Prostate gland (tissue), 2 donors: ENCODE measurements around the gene C5orf52. TPM values are rescaled to one million over a fixed set of nuclear protein-coding genes. Genes with fewer than 3 reads are reported as not detected.

ENCODE experiments used
- DNase-seq: peaks from one replicate; pipeline ENCODE4 v3.0.0-alpha.2; 2019; ENCODE audit warnings: low spot score
- H3K27ac ChIP-seq, 2 donors: fragments of 200-600 bp; sonication (generic); 2 replicates each; pipeline ENCODE4 v1.5.1; 2017 to 2019
- H3K27me3 ChIP-seq: fragments of 200-600 bp; sonication (generic); replicated peaks from 2 replicates; pipeline ENCODE4 v1.5.1; 2019; ENCODE audit not compliant: insufficient read depth
- H3K36me3 ChIP-seq, 2 donors: fragments of 200-600 bp; sonication (generic); 1 replicate in 1 of 2; 2 replicates in 1 of 2; pipeline versions ENCODE4 v1.5.1 to v1.8.1; 2017 to 2019
- H3K4me1 ChIP-seq: fragments of 200-600 bp; sonication (generic); replicated peaks from 2 replicates; pipeline ENCODE4 v1.5.1; 2019
- H3K4me3 ChIP-seq, 2 donors: fragments of 200-600 bp; sonication (generic); 2 replicates each; pipeline ENCODE4 v1.5.1; 2017 to 2019
- H3K9me3 ChIP-seq: fragments of 200-600 bp; sonication (generic); 2 replicates; pipeline ENCODE4 v1.5.1; 2017
- POLR2A ChIP-seq: fragments of 450-650 bp; IDR thresholded peaks from one replicate; pipeline ENCODE4 v1.6.1; 2016; ENCODE audit warnings: antibody characterized with exemption, mild to moderate bottlenecking
- POLR2AphosphoS5 ChIP-seq: sonication (generic); formaldehyde crosslinking; IDR thresholded peaks from one replicate; pipeline ENCODE4 v1.6.1; 2017; ENCODE audit warnings: antibody characterized with exemption
- whole genome bisulfite sequencing: methylation state at CpG from one replicate; pipeline ENCODE4 v1.1.5; 2018; 5-methylcytosine and 5-hydroxymethylcytosine counted together
- intact Hi-C: fragments of 100-400 bp; cut with DNase I; formaldehyde crosslinking; loops from one replicate; pipeline ENCODE4 v1.14.2; 2022
- total RNA-seq, 2 donors: library from RNA; depleted of rRNA; stranded (reverse); fragments of >200 nt; gene quantifications; one replicate each; pipeline ENCODE4 v1.1.0, GENCODE V29; 2016
- TF ChIP-seq, protein P1 (sequence below), 4 experiments: fragments of 200-600 bp in 2 of 4; fragments of 450-650 bp in 2 of 4; sonication (generic) in 2 of 4; IDR thresholded peaks; 1 replicate in 3 of 4; 2 replicates in 1 of 4; pipeline ENCODE4 v1.5.1; 2016 to 2019; ENCODE audit warnings: antibody characterized with exemption in 4 of 4, mild to moderate bottlenecking in 2 of 4, moderate library complexity in 2 of 4

The C5orf52 gene
- 1 to 10 TPM in 1 of 2 donors, not detected in 1; 5.9 TPM for total RNA-seq

- Histone ChIP-seq H3K36me3 (no peaks in the 10 kb centered on the region), H3K4me1 (no peaks in the 10 kb centered on the region), H3K27me3 (no peaks in the 10 kb centered on the region), H3K9me3 (no peaks in the 10 kb centered on the region), H3K4me3 (peak within 1 kb of the TSS; percentile 40 to 49), H3K27ac (peak within 1 kb of the TSS; percentile 18 to 45)
- TF ChIP-seq, protein P1, sequence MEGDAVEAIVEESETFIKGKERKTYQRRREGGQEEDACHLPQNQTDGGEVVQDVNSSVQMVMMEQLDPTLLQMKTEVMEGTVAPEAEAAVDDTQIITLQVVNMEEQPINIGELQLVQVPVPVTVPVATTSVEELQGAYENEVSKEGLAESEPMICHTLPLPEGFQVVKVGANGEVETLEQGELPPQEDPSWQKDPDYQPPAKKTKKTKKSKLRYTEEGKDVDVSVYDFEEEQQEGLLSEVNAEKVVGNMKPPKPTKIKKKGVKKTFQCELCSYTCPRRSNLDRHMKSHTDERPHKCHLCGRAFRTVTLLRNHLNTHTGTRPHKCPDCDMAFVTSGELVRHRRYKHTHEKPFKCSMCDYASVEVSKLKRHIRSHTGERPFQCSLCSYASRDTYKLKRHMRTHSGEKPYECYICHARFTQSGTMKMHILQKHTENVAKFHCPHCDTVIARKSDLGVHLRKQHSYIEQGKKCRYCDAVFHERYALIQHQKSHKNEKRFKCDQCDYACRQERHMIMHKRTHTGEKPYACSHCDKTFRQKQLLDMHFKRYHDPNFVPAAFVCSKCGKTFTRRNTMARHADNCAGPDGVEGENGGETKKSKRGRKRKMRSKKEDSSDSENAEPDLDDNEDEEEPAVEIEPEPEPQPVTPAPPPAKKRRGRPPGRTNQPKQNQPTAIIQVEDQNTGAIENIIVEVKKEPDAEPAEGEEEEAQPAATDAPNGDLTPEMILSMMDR (IDR thresholded peaks at IDR 0.05), result no peak
- TF ChIP-seq POLR2AphosphoS5 (peak; percentile 56), POLR2A (no peak)
- intact Hi-C loops, result no loop called here
- WGBS, result 1% methylated on average over 43 of the region's 59 CpGs
- DNase-seq, result peak; percentile 39
Measured at GRCh38 chr5:157670662-157671591, at the start of gene C5orf52. C5orf52 (plus strand) TSS chr5:157671533; CDS start chr5:157671615, 82 bp downstream.

GRCh38 chr5:157624144-157624543 lies 47.2 kb upstream of the C5orf52 start:
- WGBS, result 22% methylated on average over 2 of the region's 2 CpGs
- intact Hi-C loops, result no loop called here
- no peaks in the 10 kb centered on the region for H3K9me3 ChIP-seq
- no peak overlapping the region for H3K27ac ChIP-seq
- H3K4me3 ChIP-seq, result no peak overlapping the region
- DNase-seq, result no peak
- TF ChIP-seq, protein P1 (IDR thresholded peaks at IDR 0.05), result no peak
- TF ChIP-seq POLR2A (no peak), POLR2AphosphoS5 (no peak)
- H3K4me1 ChIP-seq, result no peaks in the 10 kb centered on the region
- no peaks in the 10 kb centered on the region for H3K27me3 ChIP-seq
- H3K36me3 ChIP-seq, result no peaks in the 10 kb centered on the region

GRCh38 chr5:157626831-157627230 lies 44.5 kb upstream of the C5orf52 start:
- TF ChIP-seq, protein P1 (IDR thresholded peaks at IDR 0.05), result no peak
- 93% methylated on average over 6 of the region's 6 CpGs for WGBS
- Histone ChIP-seq H3K4me1 (no peaks in the 10 kb centered on the region), H3K36me3 (no peaks in the 10 kb centered on the region), H3K27me3 (no peaks in the 10 kb centered on the region), H3K4me3 (no peak overlapping the region), H3K27ac (no peak overlapping the region), H3K9me3 (no peaks in the 10 kb centered on the region)
- DNase-seq, result no peak
- intact Hi-C loops, result no loop called here

DNA sequence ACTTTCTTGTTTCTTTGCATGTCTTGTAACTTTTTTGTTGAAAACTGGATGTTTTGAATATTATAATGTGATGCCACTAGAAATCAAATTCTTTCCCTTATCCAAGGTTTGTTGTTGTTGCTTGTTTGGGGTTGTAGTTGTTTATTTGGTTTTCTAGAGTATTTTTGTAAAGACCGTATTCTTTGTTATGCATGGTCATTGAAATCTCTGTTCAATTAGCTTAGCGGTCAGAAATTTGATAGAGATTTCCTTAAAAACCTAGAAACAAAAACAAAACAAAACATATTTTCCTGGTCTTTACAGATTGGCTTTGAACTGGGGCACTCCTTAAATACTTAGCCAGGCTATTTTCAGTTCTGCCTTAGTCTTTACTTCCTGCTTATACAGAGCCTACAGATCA lies 41.0 kb upstream of the C5orf52 start:
- intact Hi-C loops, result no loop called here
- Histone ChIP-seq H3K36me3 (no peaks in the 10 kb centered on the region), H3K4me1 (no peaks in the 10 kb centered on the region), H3K9me3 (no peaks in the 10 kb centered on the region), H3K27ac (no peak overlapping the region), H3K27me3 (no peaks in the 10 kb centered on the region), H3K4me3 (no peak overlapping the region)
- 94% methylated on average over 2 of the region's 2 CpGs for WGBS
- DNase-seq, result no peak
- TF ChIP-seq POLR2A (no peak), POLR2AphosphoS5 (no peak)
- TF ChIP-seq, protein P1 (IDR thresholded peaks at IDR 0.05), result no peak
